Stimulated activated naive CD4-positive, alpha-beta T cell (primary cell): Measurements from ENCODE around the gene RABL3.
"Not testable (repeated sequence)": the region's sequence is repeated elsewhere in the genome, so short reads cannot be mapped to it uniquely, and the experiment has no call there.

Experiments
- DNase-seq, 6 experiments: peaks; one replicate each; lab custom pipeline; 2025; lab: John Stamatoyannopoulos, UW

Gene RABL3

GRCh38 chr3:120743556-120744195 is 1.4 kb upstream of the RABL3 start:
- DNase-seq: no peak

- no peak for DNase-seq
Observed at GRCh38 chr3:120742849-120743365, 591 bp upstream of the RABL3 start.

GRCh38 chr3:120741837-120742197 is 499 bp downstream of the RABL3 start:
- DNase-seq: no peak

GRCh38 chr3:120741320-120741719 is 996 bp downstream of the RABL3 start:
- DNase-seq: no peak

GRCh38 chr3:120738006-120738405 is 4.3 kb downstream of the RABL3 start:
- not testable (repeated sequence) for DNase-seq

- DNase-seq: no peak
Observed at GRCh38 chr3:120730576-120731542, 11.5 kb downstream of the RABL3 start.

GRCh38 chr3:120726791-120727190 is 15.5 kb downstream of the RABL3 start:
- DNase-seq: no peak

- peak; percentile 61 to 84 (median 74) for DNase-seq
Observed at GRCh38 chr3:120719167-120719834, 23.0 kb downstream of the RABL3 start.

- no peak for DNase-seq
Observed at GRCh38 chr3:120713262-120713661, 29.1 kb downstream of the RABL3 start.

- DNase-seq: no peak
Observed at GRCh38 chr3:120710369-120710768, 31.9 kb downstream of the RABL3 start.

GRCh38 chr3:120708408-120708807 is 33.9 kb downstream of the RABL3 start:
- DNase-seq: no peak

GRCh38 chr3:120706950-120707349 is 35.4 kb downstream of the RABL3 start:
- no peak for DNase-seq

GRCh38 chr3:120705884-120706582 is 36.3 kb downstream of the RABL3 start:
- no peak for DNase-seq

- DNase-seq: no peak
Observed at GRCh38 chr3:120699333-120699732, 43.0 kb downstream of the RABL3 start.

GRCh38 chr3:120693439-120694171 is 48.7 kb downstream of the RABL3 start:
- DNase-seq: no peak

- no peak for DNase-seq
Observed at GRCh38 chr3:120689395-120689794, 52.9 kb downstream of the RABL3 start.

GRCh38 chr3:120688121-120688520 is 54.2 kb downstream of the RABL3 start:
- DNase-seq: no peak

GRCh38 chr3:120685411-120685810 is 56.9 kb downstream of the RABL3 start:
- no peak for DNase-seq

GRCh38 chr3:120684896-120685295 is 57.4 kb downstream of the RABL3 start:
- DNase-seq: no peak

GRCh38 chr3:120683671-120684301 is 58.5 kb downstream of the RABL3 start:
- no peak for DNase-seq

GRCh38 chr3:120683213-120683612 is 59.1 kb downstream of the RABL3 start:
- no peak for DNase-seq
